Lung (tissue), 12 donors: Measurements from ENCODE around the gene KANK2. TPM values are rescaled to one million over a fixed set of nuclear protein-coding genes. Genes with fewer than 3 reads are reported as not detected.
A peak's percentile ranks its signal among the peaks of the same experiment; 100 is the strongest.
"Not testable (repeated sequence)": the region's sequence is repeated elsewhere in the genome, so short reads cannot be mapped to it uniquely, and the experiment has no call there.

Experiments
- ATAC-seq: fragments of 200-7000 bp; cut with Tn5 transposase; one replicate; pipeline ENCODE4 v1.9.1; 2020; ENCODE audit warnings: moderate number of reproducible peaks; ENCODE audit not compliant: insufficient read depth, low FRiP score
- DNase-seq, 3 donors: peaks; one replicate each; pipeline ENCODE4 v3.0.0-alpha.2; 2013 to 2017
- H3K27ac ChIP-seq, 2 donors: one replicate each; pipeline ENCODE4 v1.5.1; 2013; ENCODE audit warnings: mild to moderate bottlenecking in 2 of 2, moderate library complexity in 2 of 2, control low read depth in 1 of 2, inconsistent platforms in 1 of 2, low read depth in 1 of 2, low read length in 1 of 2
- H3K27me3 ChIP-seq, 3 donors: one replicate each; pipeline ENCODE4 v1.5.1; 2013; ENCODE audit warnings: low read length in 2 of 3; ENCODE audit not compliant: control insufficient read depth in 3 of 3, insufficient read depth in 3 of 3
- H3K36me3 ChIP-seq, 4 donors: one replicate each; pipeline ENCODE4 v1.5.1; 2013; ENCODE audit warnings: low read length in 4 of 4, mild to moderate bottlenecking in 1 of 4, moderate library complexity in 1 of 4; ENCODE audit not compliant: control insufficient read depth in 4 of 4, insufficient read depth in 4 of 4
- H3K4me1 ChIP-seq, 5 donors: one replicate each; pipeline ENCODE4 v1.5.1; 2013; ENCODE audit warnings: low read length in 5 of 5, mild to moderate bottlenecking in 2 of 5, moderate library complexity in 1 of 5; ENCODE audit not compliant: control insufficient read depth in 5 of 5, insufficient read depth in 5 of 5
- H3K4me3 ChIP-seq: one replicate; pipeline ENCODE4 v1.5.1; 2013; ENCODE audit warnings: mild to moderate bottlenecking, control low read depth, moderate library complexity
- H3K9ac ChIP-seq, 2 donors: one replicate each; pipeline ENCODE4 v1.5.1; 2013; ENCODE audit warnings: low read length in 2 of 2, control low read depth in 1 of 2; ENCODE audit not compliant: insufficient read depth in 1 of 2
- H3K9me3 ChIP-seq, 4 donors: one replicate each; pipeline ENCODE4 v1.5.1; 2013; ENCODE audit warnings: low read length in 3 of 4, mild to moderate bottlenecking in 1 of 4, moderate library complexity in 1 of 4; ENCODE audit not compliant: control insufficient read depth in 4 of 4, insufficient read depth in 3 of 4
- WGBS, 2 donors: extraction: QIAGEN DNeasy Blood & Tissue Kit; methylation state at CpG; one replicate each; pipeline ENCODE4 v1.1.7; 2013; 5-methylcytosine and 5-hydroxymethylcytosine counted together
- polyA plus RNA-seq, 2 donors: library from polyadenylated mRNA; stranded (reverse); fragments of 200-250 nt; gene quantifications; one replicate each; pipeline ENCODE4 v1.2.1, GENCODE V29; 2013
- total RNA-seq, 2 donors: library from RNA; depleted of rRNA in 1 of 2; stranded (reverse); fragments of >200 nt in 1 of 2; gene quantifications; one replicate each; pipeline ENCODE4 v1.2.1, GENCODE V29; 2014 to 2021
- TF ChIP-seq, protein P1 (sequence below): IDR thresholded peaks from 2 replicates; pipeline ENCODE4 v1.5.1; 2012; ENCODE audit warnings: mild to moderate bottlenecking; ENCODE audit errors: control extremely low read depth, extremely low read depth
- donor health status: control.
- donor health status: control.
- donor health status: Bipolar disorder and iron deficiency.
- donor health status: healthy.
- donor health status: DM: yes; HTN: yes; CAD: no.

The KANK2 gene
- total and polyA plus RNA-seq, 4 donors, result 90.1 to 164 (median 113) TPM

DNA sequence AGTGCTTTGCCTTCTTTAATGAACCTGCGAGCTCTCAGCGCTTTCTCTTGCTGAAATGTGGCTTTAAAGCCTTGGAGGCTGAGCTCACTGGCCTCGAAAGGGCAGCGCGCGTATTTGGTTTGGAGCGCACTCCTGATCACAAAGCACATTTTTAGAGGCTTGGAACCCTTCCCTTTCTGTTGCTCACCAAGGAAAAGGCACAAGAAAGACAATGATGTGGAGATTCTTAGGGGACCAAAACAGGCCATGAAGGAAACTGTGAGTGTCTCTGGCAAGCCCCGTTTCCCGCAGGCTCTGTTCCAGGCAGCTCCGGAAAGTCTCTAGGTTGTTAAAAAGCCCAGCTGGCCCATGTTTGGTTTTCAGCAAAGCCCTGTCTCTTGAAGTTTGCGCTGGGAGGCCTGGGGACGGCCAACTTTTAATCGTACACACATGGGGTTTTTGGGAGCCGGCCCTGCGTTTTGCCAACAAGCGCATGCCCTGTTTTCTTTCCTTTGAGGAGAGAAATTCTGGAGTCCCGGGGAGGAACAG, 32.4 kb downstream of the KANK2 start:
- ATAC-seq (peak; percentile 38), DNase-seq (peak; percentile 89 to 98 (median 97))
- no peaks in the 10 kb centered on the region for H3K27me3 ChIP-seq
- no peaks in the 10 kb centered on the region for H3K9me3 ChIP-seq
- WGBS, 2 donors, result 63 to 83% methylated on average over 17 of the region's 17 CpGs
- TF ChIP-seq, protein P1, sequence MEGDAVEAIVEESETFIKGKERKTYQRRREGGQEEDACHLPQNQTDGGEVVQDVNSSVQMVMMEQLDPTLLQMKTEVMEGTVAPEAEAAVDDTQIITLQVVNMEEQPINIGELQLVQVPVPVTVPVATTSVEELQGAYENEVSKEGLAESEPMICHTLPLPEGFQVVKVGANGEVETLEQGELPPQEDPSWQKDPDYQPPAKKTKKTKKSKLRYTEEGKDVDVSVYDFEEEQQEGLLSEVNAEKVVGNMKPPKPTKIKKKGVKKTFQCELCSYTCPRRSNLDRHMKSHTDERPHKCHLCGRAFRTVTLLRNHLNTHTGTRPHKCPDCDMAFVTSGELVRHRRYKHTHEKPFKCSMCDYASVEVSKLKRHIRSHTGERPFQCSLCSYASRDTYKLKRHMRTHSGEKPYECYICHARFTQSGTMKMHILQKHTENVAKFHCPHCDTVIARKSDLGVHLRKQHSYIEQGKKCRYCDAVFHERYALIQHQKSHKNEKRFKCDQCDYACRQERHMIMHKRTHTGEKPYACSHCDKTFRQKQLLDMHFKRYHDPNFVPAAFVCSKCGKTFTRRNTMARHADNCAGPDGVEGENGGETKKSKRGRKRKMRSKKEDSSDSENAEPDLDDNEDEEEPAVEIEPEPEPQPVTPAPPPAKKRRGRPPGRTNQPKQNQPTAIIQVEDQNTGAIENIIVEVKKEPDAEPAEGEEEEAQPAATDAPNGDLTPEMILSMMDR, result no peak
- peaks cover 4 to 32% (median 12%) of the 10 kb centered on the region in 5 donors for H3K4me1 ChIP-seq
- no peak overlapping the region for H3K4me3 ChIP-seq
- peak overlapping the region; percentile 26 to 72 for H3K27ac ChIP-seq
- H3K36me3 ChIP-seq, result peaks cover 9 to 46% (median 35%) of the 10 kb centered on the region in 4 donors
- peak overlapping the region in 1 of 2 donors; percentile 70 for H3K9ac ChIP-seq

DNA sequence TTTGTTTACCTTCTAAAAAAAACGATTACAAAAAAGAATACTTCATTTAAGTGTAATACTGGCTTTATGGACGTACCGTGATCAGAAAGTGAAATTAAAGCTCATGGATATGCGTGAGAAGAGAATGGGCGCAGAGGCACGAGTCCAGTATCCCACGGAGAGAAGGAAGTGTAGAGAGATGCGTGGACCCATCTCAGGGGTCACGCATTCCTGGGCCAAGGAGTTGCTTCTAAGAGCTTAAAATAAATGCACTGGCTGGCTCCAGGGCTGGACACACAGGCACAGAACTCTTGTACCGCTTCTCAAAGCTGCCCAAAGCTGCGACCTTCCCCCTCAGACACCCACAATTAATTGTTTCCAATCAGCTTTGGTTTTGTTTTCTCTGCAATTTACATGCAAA, 33.0 kb downstream of the KANK2 start:
- DNase-seq (no peak), ATAC-seq (no peak)
- Histone ChIP-seq H3K27me3 (no peaks in the 10 kb centered on the region), H3K4me3 (no peak overlapping the region), H3K9ac (peak overlapping the region in 1 of 2 donors; percentile 70), H3K9me3 (no peaks in the 10 kb centered on the region), H3K36me3 (peaks cover 9 to 42% (median 31%) of the 10 kb centered on the region in 4 donors), H3K27ac (peak overlapping the region; percentile 26 to 45), H3K4me1 (peaks cover 4 to 34% (median 17%) of the 10 kb centered on the region in 5 donors)
- TF ChIP-seq, protein P1, result no peak
- WGBS, 2 donors, result 80 to 89% methylated on average over 11 of the region's 11 CpGs

DNA sequence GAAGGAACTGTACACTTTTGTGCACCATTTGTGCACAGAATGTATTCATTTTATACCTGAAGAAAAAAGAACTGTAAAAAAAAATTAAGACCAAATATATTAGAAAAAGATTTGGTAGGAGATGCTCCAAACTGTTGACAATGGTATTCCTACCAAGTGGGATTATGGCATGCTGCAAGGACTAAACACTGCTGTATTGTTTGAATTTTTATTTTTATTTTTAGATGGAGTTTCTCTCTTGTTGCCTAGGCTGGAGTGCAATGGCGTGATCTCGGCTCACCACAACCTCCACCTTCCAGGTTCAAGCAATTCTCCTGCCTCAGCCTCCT, 36.9 kb downstream of the KANK2 start:
- not testable (repeated sequence) for H3K27ac ChIP-seq

DNA sequence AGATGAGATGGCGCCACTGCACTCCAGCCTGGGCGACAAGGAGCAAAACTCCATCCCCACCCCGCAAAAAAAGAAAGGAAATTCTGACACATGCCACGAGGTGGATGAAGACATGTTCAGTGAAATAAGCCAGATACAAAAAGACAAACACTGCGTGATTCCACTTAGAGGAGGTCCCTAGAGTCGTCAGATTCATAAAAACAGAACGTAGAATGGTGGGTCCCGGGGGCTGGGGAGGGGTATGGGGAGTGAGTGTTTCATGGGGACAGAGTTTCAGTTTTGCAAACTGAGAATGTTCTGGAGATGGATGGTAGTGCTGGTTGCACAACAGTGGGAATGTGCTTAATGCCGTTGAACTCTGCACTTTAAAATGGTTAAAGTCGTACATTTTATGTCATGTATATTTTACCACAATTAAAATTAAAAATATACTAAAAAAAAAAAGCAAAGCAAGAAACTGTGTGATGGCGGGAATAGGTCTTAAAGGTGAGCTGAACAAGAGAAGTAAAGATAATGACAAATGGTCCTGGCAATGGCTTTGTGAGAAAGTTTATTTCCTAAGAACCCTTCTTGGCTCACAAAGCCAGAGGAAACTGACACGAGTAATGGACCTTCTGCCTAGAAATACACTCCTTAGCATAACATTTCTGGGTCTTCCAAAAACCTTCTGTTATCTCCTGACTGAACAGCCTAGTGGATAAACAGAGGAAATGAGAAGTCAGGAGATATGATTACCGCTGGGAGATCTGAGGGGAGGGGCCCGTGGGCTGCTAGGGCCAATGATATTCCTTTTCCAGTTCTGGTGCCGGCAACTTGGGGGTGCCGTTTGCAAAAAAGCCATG, 37.5 kb downstream of the KANK2 start:
- H3K27me3 ChIP-seq, result no peaks in the 10 kb centered on the region
- peak overlapping the region in 1 of 2 donors; percentile 17 for H3K27ac ChIP-seq
- TF ChIP-seq, protein P1, result no peak
- 45 to 61% methylated on average over 16 of the region's 16 CpGs for WGBS, 2 donors
- H3K9me3 ChIP-seq, result no peaks in the 10 kb centered on the region
- DNase-seq (peak; percentile 59 to 93 (median 83)), ATAC-seq (no peak)
- peaks cover 0 to 35% (median 17%) of the 10 kb centered on the region in 5 donors for H3K4me1 ChIP-seq
- peak overlapping the region in 1 of 2 donors; percentile 23 for H3K9ac ChIP-seq
- no peak overlapping the region for H3K4me3 ChIP-seq
- peaks cover 0 to 13% (median 7%) of the 10 kb centered on the region in 4 donors for H3K36me3 ChIP-seq

More for the DNA sequence above, 36.9 kb downstream of the KANK2 start:
- not testable (repeated sequence) for ATAC-seq, H3K4me3 ChIP-seq, H3K9me3 ChIP-seq, DNase-seq, H3K27me3 ChIP-seq, H3K9ac ChIP-seq
- 100% methylated on average over 2 of the region's 2 CpGs for WGBS, 2 donors
- peaks cover 0 to 14% (median 7%) of the 10 kb centered on the region in 4 donors for H3K36me3 ChIP-seq
- peaks cover under 1 to 34% (median 17%) of the 10 kb centered on the region in 5 donors for H3K4me1 ChIP-seq
